Cardiac muscle cell (in vitro differentiated cells and primary cell): ENCODE measurements around the gene EIF5B. TPM values are rescaled to one million over a fixed set of nuclear protein-coding genes. Genes with fewer than 3 reads are reported as not detected.

Source experiments
- DNase-seq, 2 donors: peaks; one replicate each; pipeline versions ENCODE4 v3.0.0 to v3.0.0-alpha.2; 2010 to 2017; ENCODE audit warnings: low read depth in 1 of 2, low spot score in 1 of 2
- H3K27ac ChIP-seq: fragments of 200-600 bp; sonication (generic); 2 replicates; pipeline ENCODE4 v1.5.1; 2016
- H3K27me3 ChIP-seq: fragments of 200-600 bp; sonication (generic); 2 replicates; pipeline ENCODE4 v1.6.0; 2016; ENCODE audit warnings: control low read depth
- H3K36me3 ChIP-seq: fragments of 200-600 bp; sonication (generic); 2 replicates; pipeline ENCODE4 v1.5.1; 2016; ENCODE audit warnings: control low read depth
- H3K4me1 ChIP-seq: fragments of 200-600 bp; sonication (generic); 2 replicates; pipeline ENCODE4 v1.8.1; 2017; ENCODE audit warnings: low read depth, mild to moderate bottlenecking, mixed run types
- H3K4me3 ChIP-seq: fragments of 200-600 bp; sonication (generic); 2 replicates; pipeline ENCODE4 v1.5.1; 2016; ENCODE audit warnings: mild to moderate bottlenecking
- H3K9me3 ChIP-seq: fragments of 200-600 bp; sonication (generic); 2 replicates; pipeline ENCODE4 v1.5.1; 2017; ENCODE audit warnings: low read depth, mild to moderate bottlenecking, control low read depth
- CTCF ChIP-seq: IDR thresholded peaks from 2 replicates; pipeline ENCODE4 v1.5.1; 2012; ENCODE audit warnings: low read depth, mild to moderate bottlenecking, low read length
- polyA plus RNA-seq: library from polyadenylated mRNA; unstranded; fragments of >200 nt; fragmentation: Nextera tagmentation; extraction: Ambion mirVana; gene quantifications from 2 replicates; pipeline ENCODE4 v1.2.1, GENCODE V29; 2016
- total RNA-seq: library from RNA; depleted of rRNA; stranded (reverse); fragments of >200 nt; gene quantifications from 2 replicates; pipeline ENCODE4 v1.2.3, GENCODE V29; 2016

The EIF5B gene
- total and polyA plus RNA-seq, 2 experiments from 2014 or later: 14.5 to 25.2 TPM

- H3K27me3 ChIP-seq: no peaks in the 10 kb centered on the region
- H3K4me1 ChIP-seq: peaks cover 41% of the 10 kb centered on the region
- DNase-seq: peak in 1 of 2 donors; percentile 60
- no peak for TF ChIP-seq CTCF
- peak overlapping the region; percentile 75 for H3K27ac ChIP-seq
- peak overlapping the region; percentile 0 for H3K4me3 ChIP-seq
- peaks cover 8% of the 10 kb centered on the region for H3K36me3 ChIP-seq
- H3K9me3 ChIP-seq: no peaks in the 10 kb centered on the region
Observed at GRCh38 chr2:99389371-99389770, 52.2 kb downstream of the EIF5B start.

GRCh38 chr2:99389946-99390345 is 52.8 kb downstream of the EIF5B start:
- Histone ChIP-seq H3K36me3 (peaks cover 13% of the 10 kb centered on the region), H3K4me3 (peak overlapping the region; percentile 0), H3K4me1 (peaks cover 41% of the 10 kb centered on the region), H3K27ac (peak overlapping the region; percentile 75), H3K27me3 (no peaks in the 10 kb centered on the region), H3K9me3 (no peaks in the 10 kb centered on the region)
- no peak for DNase-seq
- no peak for TF ChIP-seq CTCF

- no peaks in the 10 kb centered on the region for H3K27me3 ChIP-seq
- peaks cover 47% of the 10 kb centered on the region for H3K36me3 ChIP-seq
- no peaks in the 10 kb centered on the region for H3K9me3 ChIP-seq
- no peak overlapping the region for H3K4me3 ChIP-seq
- peak in 1 of 2 donors; percentile 28 for DNase-seq
- TF ChIP-seq CTCF: no peak
- H3K27ac ChIP-seq: peak overlapping the region; percentile 73
- peaks cover 20% of the 10 kb centered on the region for H3K4me1 ChIP-seq
Observed at GRCh38 chr2:99395589-99396130, 58.5 kb downstream of the EIF5B start.

GRCh38 chr2:99397266-99397920 is 60.2 kb downstream of the EIF5B start:
- no peak overlapping the region for H3K4me3 ChIP-seq
- no peak for DNase-seq
- H3K4me1 ChIP-seq: peaks cover 11% of the 10 kb centered on the region
- H3K36me3 ChIP-seq: peaks cover 62% of the 10 kb centered on the region
- H3K9me3 ChIP-seq: no peaks in the 10 kb centered on the region
- H3K27ac ChIP-seq: peak overlapping the region; percentile 0
- no peaks in the 10 kb centered on the region for H3K27me3 ChIP-seq
- no peak for TF ChIP-seq CTCF

GRCh38 chr2:99398303-99398702 is 61.1 kb downstream of the EIF5B start:
- Histone ChIP-seq H3K4me3 (no peak overlapping the region), H3K27me3 (no peaks in the 10 kb centered on the region), H3K36me3 (peaks cover 64% of the 10 kb centered on the region), H3K9me3 (no peaks in the 10 kb centered on the region), H3K27ac (peak overlapping the region; percentile 69), H3K4me1 (peaks cover 14% of the 10 kb centered on the region)
- no peak for DNase-seq
- no peak for TF ChIP-seq CTCF
